Fibroblast of pulmonary artery (primary cell): ENCODE measurements around the gene PRAME.

Experiments used
- DNase-seq: peaks from one replicate; pipeline ENCODE4 v3.0.0-alpha.2; 2010; ENCODE audit warnings: low read depth
- H3K4me3 ChIP-seq: replicated peaks from 2 replicates; pipeline ENCODE4 v1.5.1; 2011; ENCODE audit warnings: low read depth, mild to moderate bottlenecking, control low read depth, low read length, moderate library complexity
- CTCF ChIP-seq: IDR thresholded peaks from 2 replicates; pipeline ENCODE4 v1.5.1; 2011; ENCODE audit warnings: mild to moderate bottlenecking, control low read depth, low read length, inconsistent platforms; ENCODE audit errors: missing control alignments

The PRAME gene

GRCh38 chr22:22578702-22579424, 19.8 kb upstream of the PRAME start:
- TF ChIP-seq CTCF = no peak
- no peak overlapping the region for H3K4me3 ChIP-seq
- peak; percentile 54 for DNase-seq

- DNase-seq = no peak
- no peak for TF ChIP-seq CTCF
Measured at GRCh38 chr22:22576989-22577427, 17.9 kb upstream of the PRAME start.

GRCh38 chr22:22576244-22576988, 17.4 kb upstream of the PRAME start:
- peak; percentile 91 for TF ChIP-seq CTCF
- peak; percentile 52 for DNase-seq

More at GRCh38 chr22:22576989-22577427, 17.9 kb upstream of the PRAME start:
- no peak overlapping the region for H3K4me3 ChIP-seq

GRCh38 chr22:22574361-22574760, 15.3 kb upstream of the PRAME start:
- no peak for DNase-seq
- H3K4me3 ChIP-seq = no peak overlapping the region
- no peak for TF ChIP-seq CTCF

More at GRCh38 chr22:22576244-22576988, 17.4 kb upstream of the PRAME start:
- H3K4me3 ChIP-seq = no peak overlapping the region

GRCh38 chr22:22573047-22573889, 14.2 kb upstream of the PRAME start:
- TF ChIP-seq CTCF = no peak
- DNase-seq = no peak
- no peak overlapping the region for H3K4me3 ChIP-seq

GRCh38 chr22:22571862-22572261, 12.8 kb upstream of the PRAME start:
- no peak overlapping the region for H3K4me3 ChIP-seq
- TF ChIP-seq CTCF = no peak
- DNase-seq = no peak
